DMS114 treated with DMSO at 0.1 percent for 48 hours (cell line): ENCODE results near the gene CTNNA3.

Experiments used
- DNase-seq: peaks from one replicate; lab custom pipeline; 2025; ENCODE audit not compliant: unreplicated experiment; lab: John Stamatoyannopoulos, UW

Gene CTNNA3

DNA sequence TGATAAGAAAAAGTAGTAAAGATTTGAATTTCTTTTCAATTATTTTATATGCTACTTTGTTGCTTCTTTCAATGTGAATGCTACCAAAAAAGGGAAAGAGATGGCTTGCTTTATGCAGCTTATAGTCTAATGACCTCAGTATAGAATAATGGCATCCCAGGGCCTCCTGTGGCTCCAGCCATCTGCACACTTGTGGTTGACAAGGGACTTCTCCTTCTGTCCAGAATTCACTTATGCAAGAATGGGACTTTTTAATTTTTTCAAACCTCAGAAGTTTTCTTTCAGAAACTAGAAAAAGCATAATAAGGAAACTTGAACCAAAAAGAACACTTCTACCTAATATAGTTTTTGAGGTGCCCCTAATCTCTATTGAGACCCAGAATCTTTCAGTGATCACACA, 310.9 kb downstream of the CTNNA3 start:
- DNase-seq = no peak

DNA sequence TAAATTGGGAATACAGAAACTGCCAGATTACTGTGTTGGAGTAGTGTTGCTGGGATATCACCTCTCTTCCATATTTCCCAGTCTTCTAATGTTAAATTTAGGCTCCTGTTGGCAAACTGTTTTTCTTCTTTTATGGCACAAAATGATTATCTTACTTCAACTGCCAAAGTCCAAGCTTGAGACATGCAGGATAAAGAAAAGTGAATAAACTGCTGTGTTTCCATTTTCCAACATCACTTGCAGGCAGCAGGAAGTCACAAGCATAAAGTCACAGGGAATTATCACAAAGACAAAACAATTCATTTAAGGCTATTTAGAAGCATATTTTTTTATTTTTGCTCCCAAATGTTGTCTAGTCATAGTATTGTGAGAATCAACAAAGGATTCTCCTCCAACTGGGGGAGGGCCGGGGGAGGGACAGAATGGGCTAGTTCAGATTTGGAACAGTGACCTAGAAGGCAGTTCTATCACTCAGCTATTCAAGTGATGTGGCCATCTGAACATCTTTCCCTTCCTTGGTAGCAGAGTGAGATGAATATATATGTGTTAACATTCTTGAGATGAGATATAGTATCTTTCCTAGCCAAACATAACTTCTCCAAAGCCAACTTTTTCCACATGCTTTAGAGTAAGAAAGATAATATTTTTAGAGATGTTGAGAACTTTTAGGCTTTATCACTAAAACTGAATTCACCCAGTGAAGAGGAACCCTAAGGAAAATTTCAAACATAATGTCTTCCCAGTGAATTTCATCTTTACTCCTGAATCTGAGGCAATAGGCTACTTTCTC, 364.7 kb downstream of the CTNNA3 start:
- DNase-seq = no peak

GRCh38 chr10:67327626-67328535, 368.1 kb downstream of the CTNNA3 start:
- DNase-seq = no peak

DNA sequence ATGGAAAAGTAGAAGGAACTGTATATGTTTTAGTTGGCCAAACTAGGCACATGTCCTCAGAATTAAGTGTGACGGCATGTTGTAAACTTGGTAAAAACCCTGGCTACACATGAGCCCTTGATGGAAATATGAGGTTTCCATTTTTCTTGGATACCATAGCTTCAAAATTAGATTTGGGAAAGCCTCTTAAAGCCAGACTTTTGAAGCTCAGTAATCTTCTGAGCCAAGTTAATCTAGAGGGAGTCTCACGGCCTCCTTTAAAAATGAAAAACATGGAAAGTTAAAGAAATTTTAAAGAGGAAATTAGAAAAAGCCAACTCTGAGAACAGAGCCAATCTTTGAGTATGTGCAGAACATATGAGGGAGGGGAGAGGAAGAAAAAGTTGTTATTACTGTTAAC, 376.0 kb downstream of the CTNNA3 start:
- DNase-seq = no peak

- DNase-seq = no peak
These were observed 387.1 kb downstream of the CTNNA3 start for GRCh38 chr10:67308912-67309311.

GRCh38 chr10:67306588-67307205, 389.3 kb downstream of the CTNNA3 start:
- DNase-seq = peak; percentile 1

GRCh38 chr10:67302701-67303100, 393.3 kb downstream of the CTNNA3 start:
- no peak for DNase-seq

DNA sequence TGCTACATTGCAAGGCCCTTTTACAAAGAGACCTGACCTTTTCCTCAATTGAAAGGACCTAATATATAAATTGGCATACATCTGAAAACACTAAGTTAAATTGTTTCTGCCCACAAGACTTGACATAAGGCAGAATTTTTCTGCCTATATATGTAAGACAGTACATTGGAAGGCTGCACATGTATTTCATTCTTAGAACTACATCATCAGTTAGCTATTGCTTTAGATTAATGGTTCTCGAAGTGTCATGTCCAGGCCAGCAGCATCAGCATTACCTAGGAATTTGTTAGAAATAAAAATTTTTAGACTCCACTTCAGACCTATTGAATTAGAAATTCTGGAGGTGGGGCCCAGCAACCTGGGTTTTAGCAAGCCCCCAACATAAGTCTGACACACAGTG, 396.2 kb downstream of the CTNNA3 start:
- no peak for DNase-seq

DNA sequence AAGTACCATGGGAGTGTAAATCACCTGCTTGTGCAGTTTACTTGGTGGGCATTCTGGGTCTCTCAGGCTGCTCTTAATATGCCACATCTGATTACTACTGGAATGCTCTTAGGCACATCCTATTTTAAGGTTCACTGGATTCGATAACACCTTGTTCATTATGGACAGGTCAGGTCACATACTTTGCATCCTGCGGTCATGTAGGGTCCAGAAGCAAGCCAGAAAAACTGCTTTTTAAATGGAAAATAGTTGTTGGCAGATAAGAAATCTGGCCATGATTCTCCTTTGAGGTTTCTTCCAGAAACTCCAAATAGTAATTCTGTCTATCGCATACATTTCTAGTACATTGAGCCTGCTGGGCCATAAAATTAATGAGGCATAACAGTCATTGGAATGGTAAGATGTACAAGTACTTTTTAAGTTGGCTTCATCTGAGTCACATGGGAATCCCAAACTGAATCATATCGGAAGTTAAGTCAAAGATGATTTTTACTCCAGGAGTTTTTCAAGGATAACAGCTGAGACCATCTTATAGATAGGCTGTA, 398.3 kb downstream of the CTNNA3 start:
- no peak for DNase-seq

- no peak for DNase-seq
These were observed 399.1 kb downstream of the CTNNA3 start for GRCh38 chr10:67296926-67297325.

DNA sequence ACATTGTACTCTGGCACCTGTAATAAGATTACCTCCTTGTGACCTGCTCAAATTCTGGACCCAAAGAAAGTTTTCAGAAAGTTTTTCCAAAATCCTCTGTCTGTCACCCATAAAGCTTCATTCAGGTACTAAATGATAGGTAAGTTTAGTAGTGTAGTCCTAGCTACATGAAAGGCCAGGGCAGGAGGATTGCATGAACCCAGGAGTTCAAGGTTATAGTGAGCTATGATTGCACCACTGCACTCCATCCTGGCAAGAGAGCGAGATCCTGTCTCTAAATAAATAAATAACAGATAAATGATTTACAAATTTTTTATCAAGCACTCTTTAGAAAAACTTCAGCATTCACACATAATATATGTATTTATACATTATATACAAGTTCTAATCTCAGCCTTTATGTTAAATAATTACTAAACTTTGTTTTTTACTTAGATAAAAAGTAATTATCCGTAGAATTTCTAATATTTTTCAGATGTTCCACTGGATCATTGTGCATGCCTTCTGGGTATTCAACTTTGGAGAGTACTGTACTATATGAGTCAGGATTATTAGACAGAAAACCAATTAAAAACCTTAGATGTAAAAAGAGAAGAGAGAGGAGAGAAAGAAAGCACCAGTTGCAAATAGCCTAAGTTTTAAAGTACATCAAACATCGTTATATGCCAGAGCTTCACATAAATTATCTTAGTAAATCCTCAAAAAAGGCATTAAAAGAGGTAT, 407.1 kb downstream of the CTNNA3 start:
- DNase-seq = no peak

DNA sequence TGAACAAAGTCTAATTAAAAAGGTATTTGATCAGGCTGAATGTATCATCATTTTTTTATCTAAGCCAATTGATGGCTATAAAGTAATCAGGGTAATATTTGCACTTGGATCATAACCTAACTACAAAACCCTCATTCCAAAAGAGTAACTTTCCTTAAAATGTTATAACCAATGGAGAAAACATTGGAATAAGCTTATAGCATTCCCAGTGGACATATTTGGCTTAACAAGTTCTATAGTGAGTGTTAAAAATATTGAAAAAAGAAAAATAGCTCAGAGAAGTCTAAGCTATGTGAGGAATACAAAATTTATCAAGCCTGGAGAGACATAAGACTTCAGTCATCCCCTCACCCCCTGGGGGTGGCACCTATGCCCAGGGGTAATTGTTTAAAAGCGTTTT, 411.4 kb downstream of the CTNNA3 start:
- DNase-seq = no peak

DNA sequence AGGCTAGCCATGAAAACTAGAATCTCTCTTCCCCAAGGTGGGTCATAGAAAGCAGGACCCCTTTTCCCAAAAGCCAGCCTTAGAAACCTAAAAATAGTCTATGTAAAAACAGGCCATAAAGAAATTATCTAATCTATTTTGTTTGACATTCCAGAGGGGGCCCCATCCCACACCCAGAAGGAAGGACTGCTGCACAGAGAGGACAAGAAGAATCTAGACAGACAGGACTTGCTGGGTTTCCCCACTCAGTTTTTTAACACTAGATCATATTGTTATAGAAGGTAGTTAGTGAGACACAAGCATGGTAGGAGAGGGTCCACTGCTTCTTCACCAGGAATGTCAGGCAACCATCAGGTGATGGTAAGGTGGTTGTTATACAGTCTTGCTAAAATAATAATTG, 413.1 kb downstream of the CTNNA3 start:
- DNase-seq = no peak

- DNase-seq = no peak
These were observed 415.6 kb downstream of the CTNNA3 start for GRCh38 chr10:67280405-67280804.

DNA sequence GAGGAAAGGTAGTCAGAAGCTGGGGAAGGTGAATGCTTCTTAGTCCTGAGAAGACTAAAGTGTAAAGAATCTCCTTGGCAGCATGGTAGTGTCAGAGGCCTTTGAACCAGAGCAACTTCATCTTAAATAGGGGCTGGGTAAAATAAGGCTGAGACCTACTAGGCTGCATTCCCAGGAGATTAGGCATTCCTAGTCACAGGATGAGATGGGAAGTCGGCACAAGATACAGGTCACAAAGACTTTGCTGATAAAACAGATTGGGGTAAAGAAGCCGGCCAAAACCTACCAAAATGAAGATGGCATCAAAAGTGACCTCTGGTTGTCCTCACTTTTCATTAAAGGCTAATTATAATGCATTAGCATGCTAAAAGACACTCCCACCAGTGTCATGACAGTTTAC, 418.6 kb downstream of the CTNNA3 start:
- no peak for DNase-seq

GRCh38 chr10:67269828-67270227, 426.2 kb downstream of the CTNNA3 start:
- no peak for DNase-seq

DNA sequence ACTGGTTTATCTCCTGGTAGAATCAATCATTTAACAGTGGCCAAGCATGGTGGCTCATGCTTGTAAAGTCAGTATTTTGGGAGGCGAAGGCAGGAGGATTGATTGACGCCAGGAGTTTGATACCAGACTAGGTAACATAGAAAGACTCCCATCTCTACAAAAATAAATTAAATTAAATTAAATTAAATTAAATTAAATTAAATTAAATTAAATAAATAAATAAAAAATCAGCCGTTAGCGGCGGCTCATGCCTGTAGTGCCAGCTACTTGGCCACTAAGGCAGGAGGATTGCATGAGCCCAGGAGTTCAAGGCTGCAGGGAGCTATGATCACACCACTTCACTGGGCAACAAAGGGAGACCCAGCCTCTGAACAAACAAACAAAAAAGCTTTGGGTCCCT, 427.8 kb downstream of the CTNNA3 start:
- DNase-seq = no peak

- no peak for DNase-seq
These were observed 433.3 kb downstream of the CTNNA3 start for GRCh38 chr10:67262675-67263074.

- no peak for DNase-seq
These were observed 434.6 kb downstream of the CTNNA3 start for GRCh38 chr10:67261300-67261797.

GRCh38 chr10:67259319-67259929, 436.6 kb downstream of the CTNNA3 start:
- no peak for DNase-seq
